Naive thymus-derived CD4-positive, alpha-beta T cell (primary cell): ENCODE data around the gene SPINK8. TPM values are rescaled to one million over a fixed set of nuclear protein-coding genes. Genes with fewer than 3 reads are reported as not detected.
A peak's percentile ranks its signal among the peaks of the same experiment; 100 is the strongest.

Source experiments
- ATAC-seq: fragments of 150-1000 bp; cut with Tn5 transposase; 2 replicates; pipeline ENCODE4 v1.10.0; 2021; ENCODE audit warnings: mild to moderate bottlenecking, moderate library complexity
- CTCF ChIA-PET: fragments of 350-600 bp; sonication (Branson Sonifier 250); formaldehyde crosslinking; loops from one replicate; lab custom pipeline; 2021; ENCODE audit warnings: antibody characterized with exemption; lab: Charles Lee
- POLR2A ChIA-PET: fragments of 350-600 bp; sonication (Branson Sonifier 250); formaldehyde crosslinking; loops from one replicate; lab custom pipeline; 2021; ENCODE audit warnings: antibody characterized with exemption, inconsistent platforms; lab: Charles Lee
- DNase-seq, 9 donors: peaks; one replicate each; pipeline versions ENCODE4 v3.0.0 to v3.0.0-alpha.2; 2020 to 2022; ENCODE audit warnings: mixed read lengths in 1 of 9
- H3K27ac ChIP-seq: one replicate; pipeline ENCODE4 v1.7.0; 2013; ENCODE audit warnings: mild to moderate bottlenecking, low read depth, low read length, moderate library complexity
- H3K27me3 ChIP-seq, 2 donors: one replicate each; pipeline ENCODE4 v1.7.0; 2013; ENCODE audit warnings: low read length in 2 of 2, mild to moderate bottlenecking in 2 of 2, moderate library complexity in 2 of 2; ENCODE audit not compliant: control insufficient read depth in 2 of 2, insufficient read depth in 2 of 2
- H3K36me3 ChIP-seq, 3 experiments: 1 replicate in 2 of 3; 2 replicates in 1 of 3; pipeline ENCODE4 v1.7.0; 2013; ENCODE audit warnings: low read length in 3 of 3, mild to moderate bottlenecking in 3 of 3, moderate library complexity in 1 of 3; ENCODE audit not compliant: insufficient read depth in 3 of 3, control insufficient read depth in 2 of 3
- H3K4me1 ChIP-seq, 2 donors: one replicate each; pipeline ENCODE4 v1.7.0; 2013; ENCODE audit warnings: low read length in 2 of 2, mild to moderate bottlenecking in 2 of 2, moderate library complexity in 1 of 2; ENCODE audit not compliant: control insufficient read depth in 2 of 2, insufficient read depth in 2 of 2
- H3K4me3 ChIP-seq: 2 replicates; pipeline ENCODE4 v1.7.0; 2013; ENCODE audit warnings: mild to moderate bottlenecking, low read length
- H3K9me3 ChIP-seq, 3 experiments: 1 replicate in 2 of 3; 2 replicates in 1 of 3; pipeline ENCODE4 v1.7.0; 2013; ENCODE audit warnings: low read length in 3 of 3; ENCODE audit not compliant: control insufficient read depth in 2 of 3
- H3K27ac Mint-ChIP-seq, 9 donors: one replicate each; pipeline ENCODE4 v1.8.0; 2020 to 2022; ENCODE audit warnings: mixed read lengths in 9 of 9, mild to moderate bottlenecking in 8 of 9, moderate library complexity in 5 of 9, inconsistent platforms in 2 of 9
- H3K27me3 Mint-ChIP-seq, 5 donors: one replicate each; pipeline ENCODE4 v1.8.0; 2021 to 2022; ENCODE audit warnings: mixed read lengths in 5 of 5, mild to moderate bottlenecking in 1 of 5
- H3K36me3 Mint-ChIP-seq, 5 donors: one replicate each; pipeline ENCODE4 v1.8.0; 2020 to 2022; ENCODE audit warnings: mixed read lengths in 5 of 5, mild to moderate bottlenecking in 3 of 5, inconsistent platforms in 1 of 5
- H3K4me1 Mint-ChIP-seq, 7 donors: one replicate each; pipeline ENCODE4 v1.8.0; 2020 to 2022; ENCODE audit warnings: mixed read lengths in 7 of 7, mild to moderate bottlenecking in 3 of 7, inconsistent platforms in 1 of 7
- H3K4me3 Mint-ChIP-seq, 10 donors: one replicate each; pipeline ENCODE4 v1.8.0; 2020 to 2022; ENCODE audit warnings: mild to moderate bottlenecking in 10 of 10, mixed read lengths in 10 of 10, moderate library complexity in 6 of 10, inconsistent platforms in 2 of 10
- H3K9me3 Mint-ChIP-seq, 11 donors: one replicate each; pipeline ENCODE4 v1.8.0; 2020 to 2022; ENCODE audit warnings: mixed read lengths in 11 of 11, mild to moderate bottlenecking in 4 of 11, inconsistent platforms in 1 of 11, moderate library complexity in 1 of 11
- intact Hi-C, 2 donors: fragments of 100-400 bp; cut with micrococcal nuclease; formaldehyde crosslinking; loops; one replicate each; pipeline ENCODE4 v1.15.1; 2023
- polyA plus RNA-seq, 2 donors: library from polyadenylated mRNA; unstranded; fragments of 300-500 nt; fragmentation: Illumina TruSeq; gene quantifications; one replicate each; pipeline ENCODE4 v1.2.3, GENCODE V29; 2021
- total RNA-seq, 6 experiments: library from RNA in 5 of 6; stranded (reverse) in 5 of 6; gene quantifications; 1 replicate in 5 of 6; 2 replicates in 1 of 6; pipeline ENCODE4 v1.2.3 and lab custom pipeline; 2021 to 2026

The SPINK8 gene
- total and polyA plus RNA-seq, 7 experiments from 2014 or later, result not detected

DNA sequence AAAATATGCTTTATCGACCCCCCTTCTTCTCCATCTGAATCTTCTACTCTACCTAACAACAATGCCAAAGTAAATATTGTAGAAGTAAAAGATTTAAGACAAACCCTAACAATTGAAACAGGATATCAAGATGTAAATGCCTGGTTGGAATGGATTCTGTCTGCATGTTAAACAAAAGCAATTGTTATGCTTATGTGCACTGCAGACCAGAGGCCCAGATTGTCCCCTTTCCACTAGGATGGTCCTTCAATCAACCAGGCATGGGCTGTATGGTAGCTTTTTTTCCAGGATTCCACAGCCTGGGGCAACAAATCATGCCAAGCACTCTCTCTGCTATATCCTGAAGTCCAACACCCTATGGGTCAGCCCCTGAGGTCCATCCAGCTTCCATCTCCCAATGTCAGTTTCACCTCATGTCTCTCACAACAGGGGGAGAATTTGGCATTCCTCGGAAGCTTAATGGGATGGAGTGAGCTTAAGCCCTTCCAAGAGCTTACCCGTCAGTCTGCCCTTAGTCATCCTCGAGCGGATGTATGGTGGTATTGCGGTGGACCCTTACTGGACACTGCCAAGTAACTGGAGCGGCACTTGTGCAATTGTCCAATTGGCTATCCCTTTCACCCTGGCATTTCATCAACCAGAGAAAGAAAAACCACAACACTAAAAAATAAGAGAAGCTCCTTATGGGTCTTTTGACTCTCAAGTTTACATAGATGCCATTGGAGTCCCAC, 56.4 kb downstream of the SPINK8 start:
- CTCF ChIA-PET, result interaction anchor here (0.6 to 2.6 kb wide), 2 partner anchors 8 to 254 kb away, joined by 3 to 10 read pairs; no protein-coding TSS in a partner anchor
- H3K36me3 Mint-ChIP-seq, result peaks cover 0 to 3% (median 0%) of the 10 kb centered on the region in 5 donors
- H3K9me3 ChIP-seq, result no peaks in the 10 kb centered on the region
- POLR2A ChIA-PET, result interaction anchor here (0.6 to 1.1 kb wide), 2 partner anchors 13 to 51 kb away, joined by 3 read pairs; no protein-coding TSS in a partner anchor
- no peaks in the 10 kb centered on the region for H3K27me3 Mint-ChIP-seq
- H3K27ac Mint-ChIP-seq, result no peak overlapping the region
- H3K4me3 ChIP-seq, result no peak overlapping the region
- H3K9me3 Mint-ChIP-seq, result no peaks in the 10 kb centered on the region
- ATAC-seq (no peak), DNase-seq (no peak)
- no peak overlapping the region for H3K4me3 Mint-ChIP-seq
- H3K27ac ChIP-seq, result no peak overlapping the region
- no peaks in the 10 kb centered on the region for H3K36me3 ChIP-seq
- H3K27me3 ChIP-seq, result no peaks in the 10 kb centered on the region
- no peaks in the 10 kb centered on the region for H3K4me1 ChIP-seq
- H3K4me1 Mint-ChIP-seq, result peaks cover 0 to 5% (median 3%) of the 10 kb centered on the region in 7 donors
- intact Hi-C loops, result no loop called here

DNA sequence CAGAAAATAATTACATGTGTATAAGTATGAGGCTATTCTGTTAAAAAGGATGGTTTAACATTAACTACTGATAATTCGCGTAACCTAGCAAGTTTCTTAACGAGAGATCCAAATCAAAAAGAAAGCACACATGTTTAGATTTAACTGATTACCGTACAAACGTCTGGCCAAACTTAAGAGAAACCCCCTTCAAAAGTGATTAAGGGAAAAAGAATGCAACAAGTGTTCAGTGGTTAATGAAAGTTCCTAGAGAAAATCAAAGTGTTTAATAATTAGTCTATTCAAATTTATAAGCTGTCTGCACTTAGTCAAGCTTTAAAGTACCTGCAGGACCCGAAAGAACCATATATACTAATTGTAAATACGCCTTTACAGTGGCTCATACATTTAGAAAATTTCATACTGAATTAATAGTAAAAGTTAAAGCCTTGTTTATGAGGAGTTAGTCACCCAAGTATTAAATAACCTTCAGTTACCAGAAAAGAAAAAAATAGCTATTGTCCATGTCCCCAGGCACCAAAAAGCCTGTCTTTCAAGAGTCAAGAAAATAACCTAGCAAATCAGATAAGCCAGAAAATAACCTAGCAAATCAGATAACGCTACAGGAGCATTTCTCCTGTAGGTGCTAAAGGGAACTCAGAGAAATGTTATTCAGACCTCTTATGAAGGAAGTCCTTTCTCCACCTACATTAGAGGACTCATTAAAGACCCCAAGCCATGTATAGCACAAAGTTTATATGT, 58.0 kb downstream of the SPINK8 start:
- Mint-ChIP-seq H3K9me3 (no peaks in the 10 kb centered on the region), H3K36me3 (peaks cover 0 to 10% (median 0%) of the 10 kb centered on the region in 5 donors), H3K27me3 (no peaks in the 10 kb centered on the region), H3K4me3 (no peak overlapping the region), H3K4me1 (peaks cover 0 to 11% (median 4%) of the 10 kb centered on the region in 7 donors), H3K27ac (no peak overlapping the region)
- Histone ChIP-seq H3K9me3 (no peaks in the 10 kb centered on the region), H3K4me1 (no peaks in the 10 kb centered on the region), H3K4me3 (no peak overlapping the region), H3K27me3 (no peaks in the 10 kb centered on the region), H3K27ac (no peak overlapping the region), H3K36me3 (no peaks in the 10 kb centered on the region)
- DNase-seq, result no peak
- intact Hi-C loops, result no loop called here
- POLR2A ChIA-PET, result interaction anchor here (0.6 kb wide), 1 partner anchor 290 kb away, joined by 3 read pairs; no protein-coding TSS in a partner anchor
- ATAC-seq, result no peak
- CTCF ChIA-PET, result interaction anchor here (0.7 to 0.9 kb wide), 3 partner anchors 125 to 458 kb away, joined by 3 to 4 read pairs (median 3); no protein-coding TSS in a partner anchor

DNA sequence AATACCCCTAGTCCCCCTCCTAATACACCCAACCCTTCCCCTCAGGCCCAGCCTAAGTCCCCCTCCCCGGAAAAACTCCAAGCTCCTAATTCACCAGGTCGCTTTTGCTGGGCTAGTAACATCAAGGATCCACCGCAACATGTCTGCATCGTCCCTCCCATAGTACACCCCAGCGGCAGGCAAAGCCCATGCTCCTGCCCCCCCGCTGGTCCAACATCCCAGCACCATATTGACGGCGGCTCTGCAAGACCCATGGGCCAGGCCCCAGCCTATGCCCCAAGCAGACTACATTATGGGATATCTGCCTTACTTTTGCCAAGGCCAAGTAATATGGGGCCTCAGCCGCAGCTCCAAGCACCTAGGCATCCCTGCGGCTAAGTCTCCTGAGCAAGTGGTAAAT, 59.0 kb downstream of the SPINK8 start:
- H3K4me1 Mint-ChIP-seq, result peaks cover 3 to 21% (median 14%) of the 10 kb centered on the region in 7 donors
- CTCF ChIA-PET, result interaction anchor here (0.9 to 1.4 kb wide), 3 partner anchors 25 to 161 kb away, joined by 3 to 5 read pairs (median 4); partner anchors contain the start of gene NME6
- no peak for ATAC-seq
- H3K4me3 ChIP-seq, result no peak overlapping the region
- peaks cover 0 to 17% (median 0%) of the 10 kb centered on the region in 5 donors for H3K36me3 Mint-ChIP-seq
- no peaks in the 10 kb centered on the region for H3K36me3 ChIP-seq
- POLR2A ChIA-PET, result no interaction called here
- no peaks in the 10 kb centered on the region for H3K27me3 Mint-ChIP-seq
- no peaks in the 10 kb centered on the region for H3K27me3 ChIP-seq
- H3K4me1 ChIP-seq, result peaks cover 0 to 7% of the 10 kb centered on the region in 2 donors
- intact Hi-C loops, result loop anchor here in 1 of 2 donors (5.0 kb wide), 1 partner anchor 233 kb away; no protein-coding TSS in a partner anchor
- DNase-seq, result no peak
- H3K9me3 Mint-ChIP-seq, result no peaks in the 10 kb centered on the region
- no peak overlapping the region for H3K4me3 Mint-ChIP-seq
- no peaks in the 10 kb centered on the region for H3K9me3 ChIP-seq
- no peak overlapping the region for H3K27ac ChIP-seq
- H3K27ac Mint-ChIP-seq, result no peak overlapping the region

DNA sequence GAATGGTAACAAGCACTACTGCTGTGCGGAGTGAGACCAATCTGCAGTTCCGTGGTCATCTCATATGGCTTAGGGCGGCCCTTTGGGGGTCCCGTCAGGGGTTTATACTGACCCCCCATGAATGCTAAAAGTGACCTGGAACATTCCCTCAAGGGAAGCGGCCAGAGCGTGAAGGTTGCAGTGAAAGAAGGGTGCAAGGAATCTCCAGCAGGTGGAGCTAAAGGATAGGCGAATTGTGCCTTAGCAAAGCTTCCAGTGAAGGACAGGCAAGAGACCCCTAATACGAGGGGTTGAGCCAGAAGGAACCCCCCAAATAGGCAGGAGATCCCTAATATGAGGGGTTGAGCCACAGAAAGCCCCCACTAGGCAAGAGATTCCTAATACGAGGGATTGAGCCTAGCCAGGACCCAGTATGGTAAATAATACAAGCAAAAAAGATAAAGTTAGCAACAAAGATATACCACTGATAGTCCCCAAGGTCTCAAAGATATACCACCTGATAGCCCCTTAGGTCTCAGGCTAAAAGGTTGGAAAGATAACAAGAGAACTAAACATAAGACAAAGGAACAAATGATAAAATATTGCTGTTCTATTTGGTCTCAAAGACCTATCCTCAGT, 59.8 kb downstream of the SPINK8 start:
- no peaks in the 10 kb centered on the region for H3K27me3 Mint-ChIP-seq
- intact Hi-C loops, result loop anchor here (1.0 to 5.0 kb wide), 9 partner anchors 28 to 413 kb away; partner anchors contain the start of genes NME6 (in 1 of the 2), PFKFB4 (in 1 of the 2) and UQCRC1 (in 1 of the 2)

DNA sequence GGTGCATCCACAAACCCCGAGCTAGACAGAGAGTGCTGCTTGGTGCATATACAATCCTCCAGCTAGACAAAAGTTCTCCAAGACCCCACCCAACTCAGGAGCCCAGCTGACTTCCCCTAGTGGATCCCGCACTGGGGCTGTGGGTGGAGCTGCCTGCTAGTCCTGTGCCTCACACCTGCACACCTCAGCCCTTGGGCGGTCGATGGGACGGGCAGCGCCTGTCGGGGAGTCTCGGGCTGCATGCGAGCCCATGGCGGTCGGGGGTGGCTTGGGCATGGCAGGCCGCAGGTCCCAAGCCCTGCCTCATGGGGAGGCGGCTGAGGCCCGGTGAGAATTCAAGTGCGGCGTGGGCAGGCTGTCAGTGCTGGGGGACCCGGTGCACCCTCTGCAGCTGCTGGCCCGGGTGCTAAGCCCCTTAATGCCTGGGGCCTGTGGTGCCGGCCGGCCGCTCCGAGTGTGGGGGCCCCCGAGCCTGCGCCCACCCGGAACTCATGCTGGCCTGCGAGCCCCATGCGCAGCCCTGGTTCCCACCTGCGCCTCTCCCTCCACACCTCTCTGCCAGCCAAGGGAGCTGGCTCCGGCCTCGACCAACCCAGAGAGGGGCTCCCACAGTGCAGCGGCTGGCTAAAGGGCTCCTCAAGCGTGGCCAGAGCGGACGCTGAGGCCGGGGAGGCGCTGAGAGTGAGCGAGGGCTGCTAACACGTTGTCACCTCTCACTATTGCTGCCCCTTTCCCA, 61.5 kb downstream of the SPINK8 start:
- H3K4me3 ChIP-seq, result no peak overlapping the region
- Mint-ChIP-seq H3K27me3 (no peaks in the 10 kb centered on the region), H3K9me3 (no peaks in the 10 kb centered on the region), H3K4me3 (no peak overlapping the region), H3K36me3 (peaks cover 0 to 23% (median 0%) of the 10 kb centered on the region in 5 donors), H3K4me1 (peaks cover 15 to 41% (median 36%) of the 10 kb centered on the region in 7 donors), H3K27ac (no peak overlapping the region)
- H3K36me3 ChIP-seq, result no peaks in the 10 kb centered on the region
- ChIA-PET POLR2A (interaction anchor here (0.7 to 1.1 kb wide), 3 partner anchors 168 to 285 kb away, joined by 3 to 5 read pairs (median 3); partner anchors contain the start of genes CCDC51, PFKFB4 and TMA7), CTCF (interaction anchor here (0.6 to 2.1 kb wide), 6 partner anchors 28 to 1460 kb away, joined by 3 to 22 read pairs (median 4); no protein-coding TSS in a partner anchor)
- DNase-seq (no peak), ATAC-seq (no peak)
- no peaks in the 10 kb centered on the region for H3K27me3 ChIP-seq
- no peak overlapping the region for H3K27ac ChIP-seq
- intact Hi-C loops, result loop anchor here (2.0 to 5.0 kb wide), 3 partner anchors 235 to 415 kb away; partner anchors contain the start of gene PFKFB4 (in 1 of the 2)
- H3K4me1 ChIP-seq, result peaks cover 14 to 26% of the 10 kb centered on the region in 2 donors
- no peaks in the 10 kb centered on the region for H3K9me3 ChIP-seq

More for the DNA sequence above, 59.8 kb downstream of the SPINK8 start:
- Mint-ChIP-seq H3K4me1 (peaks cover 6 to 29% (median 21%) of the 10 kb centered on the region in 7 donors), H3K9me3 (no peaks in the 10 kb centered on the region), H3K36me3 (peaks cover 0 to 20% (median 0%) of the 10 kb centered on the region in 5 donors), H3K4me3 (no peak overlapping the region), H3K27ac (peak overlapping the region in 4 of 9 donors; percentile 8 to 74 (median 51))
- no peaks in the 10 kb centered on the region for H3K27me3 ChIP-seq
- H3K9me3 ChIP-seq, result no peaks in the 10 kb centered on the region
- ChIA-PET CTCF (interaction anchor here (0.6 to 2.1 kb wide), 8 partner anchors 24 to 409 kb away, joined by 3 to 22 read pairs (median 4); partner anchors contain the start of gene NME6), POLR2A (no interaction called here)
- peaks cover 4 to 14% of the 10 kb centered on the region in 2 donors for H3K4me1 ChIP-seq
- ATAC-seq, result peak; percentile 60
- H3K36me3 ChIP-seq, result no peaks in the 10 kb centered on the region
- peak in 8 of 9 donors; percentile 37 to 66 (median 55) for DNase-seq
- H3K4me3 ChIP-seq, result no peak overlapping the region
- H3K27ac ChIP-seq, result no peak overlapping the region
